Hematopoietic multipotent progenitor cell treated with erythropoietin and hydrocortisone succinate and interleukin-3 and kit ligand, for 15 days (in vitro differentiated cells): Measurements from ENCODE around the gene ASPSCR1.

Source experiments
- DNase-seq: peaks from one replicate; pipeline ENCODE4 v3.0.0-alpha.2; 2015; ENCODE audit warnings: low spot score

The ASPSCR1 gene

DNA sequence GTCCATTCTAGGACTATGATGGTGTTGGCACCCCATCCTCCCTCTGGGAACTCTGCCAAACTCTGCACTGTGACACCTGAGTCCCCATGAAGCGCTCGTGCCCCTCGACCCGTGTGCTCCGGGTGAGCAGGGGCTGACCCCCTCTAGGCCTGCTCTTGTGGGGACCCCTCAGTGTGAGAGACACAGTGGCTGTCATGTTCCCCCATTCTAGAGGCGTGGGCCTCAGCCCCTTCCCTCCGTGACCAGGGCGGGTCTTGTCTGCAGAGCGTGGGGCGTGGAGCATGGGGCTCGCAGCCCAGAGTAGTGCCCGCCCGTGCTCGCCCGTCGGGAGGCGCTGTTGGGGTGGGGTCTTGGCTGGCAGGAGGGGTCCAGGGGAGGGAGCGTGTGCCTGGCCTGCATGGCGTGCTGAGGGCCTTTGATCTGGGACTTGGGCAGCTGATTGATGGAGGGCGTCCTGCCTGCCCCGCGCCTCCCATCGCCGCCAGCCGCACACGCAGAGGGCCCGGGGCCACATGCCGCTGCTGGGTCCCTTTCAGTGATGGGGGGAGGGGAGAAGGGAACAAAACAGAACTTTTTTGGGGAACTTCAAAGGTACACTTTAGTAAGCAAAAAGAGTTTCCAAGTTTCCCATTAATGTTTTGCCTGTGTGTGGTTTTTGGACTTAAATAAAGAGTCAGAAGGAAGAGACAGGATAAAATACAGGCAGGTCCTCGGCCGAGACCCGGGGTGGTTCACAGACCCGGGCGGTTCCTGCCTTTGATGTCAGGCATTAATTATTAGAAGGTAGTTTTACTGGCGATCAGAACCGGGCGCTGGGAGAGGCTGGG, 22.8 kb downstream of the ASPSCR1 start:
- DNase-seq = no peak

DNA sequence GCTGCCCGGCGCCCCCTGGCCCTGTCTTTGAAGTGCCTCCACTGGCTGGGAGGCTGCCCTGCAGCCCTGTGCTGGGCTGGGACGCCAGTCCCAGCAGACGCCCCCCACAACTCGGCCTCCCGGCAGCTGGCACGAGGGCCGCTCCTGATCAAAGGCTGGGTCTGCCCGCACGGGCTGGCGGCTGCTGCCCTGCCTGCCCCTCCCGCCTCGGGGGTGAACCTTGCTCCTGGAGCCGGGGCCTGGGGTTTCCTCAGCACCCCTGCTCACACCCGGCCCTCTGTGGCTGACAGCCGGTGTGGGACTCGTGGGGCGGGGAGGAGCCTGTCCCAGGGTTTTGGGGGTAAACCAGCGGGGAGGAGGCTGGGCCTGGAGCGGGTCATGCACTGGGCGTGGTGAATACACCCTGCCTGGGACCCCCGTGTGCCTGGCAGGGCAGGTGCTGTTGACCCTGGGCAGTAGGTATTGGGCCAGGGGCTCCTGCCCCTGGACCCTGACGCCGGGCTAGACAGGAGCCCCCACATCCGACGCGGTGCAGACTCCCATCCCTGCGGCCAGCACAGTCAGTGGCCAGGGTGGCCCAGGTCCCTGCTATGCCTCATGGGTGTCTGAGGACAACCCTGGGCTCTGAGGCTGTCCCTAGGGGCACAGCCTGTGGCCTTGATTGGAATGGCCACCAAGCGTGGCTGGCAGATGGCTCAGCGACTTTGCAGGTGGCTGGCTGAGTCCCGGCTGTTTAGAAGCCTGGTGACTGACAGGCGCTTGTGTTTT, 23.6 kb downstream of the ASPSCR1 start:
- DNase-seq = no peak

DNA sequence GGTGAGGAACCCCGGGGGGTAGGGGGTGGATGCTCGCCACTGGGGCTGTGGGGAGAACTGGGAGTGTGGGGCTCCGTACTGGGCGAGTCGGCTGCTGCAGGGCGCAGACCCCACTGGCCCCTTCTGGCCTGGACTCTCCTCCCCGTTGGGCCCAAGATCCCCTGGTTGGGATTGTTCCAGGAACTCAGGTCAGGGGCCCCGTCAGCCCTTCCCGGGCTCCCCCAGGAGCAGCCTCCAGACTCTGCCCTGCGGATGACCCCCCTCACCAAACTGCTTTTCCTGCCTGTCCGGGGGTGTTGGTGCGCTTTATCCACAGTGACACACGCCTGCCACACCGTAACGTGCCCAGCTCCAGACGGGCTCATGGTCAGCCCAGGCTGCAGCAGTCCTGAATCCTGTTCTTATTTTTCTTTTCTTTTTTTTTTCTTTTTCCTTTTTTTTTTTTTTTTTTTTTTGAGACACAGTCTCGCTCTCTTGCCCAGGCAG, 24.2 kb downstream of the ASPSCR1 start:
- DNase-seq = no peak

DNA sequence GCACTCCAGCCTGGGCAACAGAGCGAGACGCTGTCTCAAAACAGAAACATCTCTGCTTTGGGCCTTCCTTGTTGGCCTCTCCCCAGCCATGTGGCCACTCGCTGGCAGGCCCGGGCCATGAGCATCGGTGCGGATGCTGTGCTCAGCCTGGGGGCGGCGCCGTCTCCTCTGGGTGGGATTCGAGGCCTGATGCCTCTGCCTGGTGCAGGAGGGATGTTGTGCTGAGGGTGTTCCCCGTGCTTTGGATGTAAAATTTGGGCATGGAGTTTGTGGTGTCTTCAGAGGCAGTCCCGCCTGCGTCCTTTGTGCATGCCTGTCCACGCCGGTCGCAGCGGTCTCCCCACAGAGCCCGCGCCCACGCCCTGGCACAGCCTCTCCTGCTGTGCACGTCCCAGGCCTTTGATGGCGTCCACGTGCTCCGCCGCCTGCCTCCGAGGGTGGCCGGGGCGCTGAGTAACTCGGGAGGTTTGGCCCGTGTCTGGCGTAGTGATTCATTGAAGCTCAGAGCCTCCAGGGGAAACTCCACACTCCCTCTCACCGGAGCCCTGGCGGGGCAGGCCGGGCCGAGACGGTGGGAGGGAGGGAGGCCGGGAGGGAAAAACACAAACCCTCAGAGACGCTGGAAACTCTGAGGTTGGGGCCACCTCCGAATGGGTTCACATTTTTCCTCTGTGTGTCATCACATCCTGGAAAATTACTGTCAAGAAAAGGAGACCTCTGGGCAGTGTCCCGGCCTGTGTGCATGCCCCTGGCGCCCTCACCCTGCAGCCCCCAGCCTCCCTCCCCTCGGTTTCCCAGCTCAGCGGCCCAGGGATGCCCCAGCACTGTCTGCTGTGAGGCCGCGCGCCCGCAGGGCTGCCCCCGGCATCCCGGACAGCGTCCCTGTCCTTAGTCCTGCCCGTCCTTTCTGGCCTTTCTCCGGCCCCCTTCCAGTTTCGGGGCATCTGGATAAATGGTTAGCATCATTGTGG, 26.3 kb downstream of the ASPSCR1 start:
- no peak for DNase-seq

DNA sequence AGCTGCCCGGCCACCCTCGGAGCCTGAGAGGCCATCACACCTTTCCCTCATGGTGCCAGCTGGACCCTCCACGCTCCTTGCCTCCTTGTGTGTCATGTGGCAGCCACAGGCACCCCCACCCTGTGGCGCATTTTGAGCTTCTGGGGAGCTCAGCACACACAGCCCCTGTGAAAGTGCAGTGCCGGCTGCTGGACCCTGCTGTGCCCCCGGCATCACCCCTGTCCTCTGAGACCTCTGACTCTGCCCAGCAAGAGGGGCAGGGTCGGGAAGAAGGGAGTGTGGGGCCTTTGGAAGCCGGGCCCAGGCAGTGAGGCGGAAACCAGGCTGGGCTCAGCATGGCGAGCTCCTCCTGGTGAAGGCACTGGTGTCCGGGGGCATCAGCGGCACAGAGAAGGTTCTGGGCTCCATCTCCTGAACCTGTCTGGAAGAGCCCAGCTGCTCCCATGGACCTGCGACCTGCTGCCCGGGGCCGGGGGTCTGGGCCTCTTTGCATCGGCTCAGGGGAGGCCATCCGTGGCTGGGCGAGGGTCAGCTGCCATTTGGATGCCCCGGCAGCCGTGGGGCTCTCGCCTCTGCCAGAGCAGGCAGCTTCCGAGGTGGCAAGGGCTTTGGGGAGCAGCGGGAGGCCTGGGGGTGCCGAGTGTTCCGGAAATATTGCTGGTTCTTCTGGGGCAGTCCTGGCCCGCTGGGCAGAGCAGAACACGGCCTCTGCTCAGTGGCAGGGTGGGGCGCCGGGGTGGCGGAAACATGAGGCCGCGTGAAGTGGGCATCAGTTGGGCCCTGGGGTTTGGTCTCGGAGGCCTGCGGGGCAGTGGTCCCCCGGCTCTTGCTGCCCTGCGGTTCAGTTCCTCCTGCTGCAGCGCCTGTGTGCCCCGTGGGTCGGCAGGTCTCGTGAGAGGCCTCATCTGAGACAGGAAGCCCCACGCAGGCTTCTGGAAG, 27.4 kb downstream of the ASPSCR1 start:
- DNase-seq = no peak

DNA sequence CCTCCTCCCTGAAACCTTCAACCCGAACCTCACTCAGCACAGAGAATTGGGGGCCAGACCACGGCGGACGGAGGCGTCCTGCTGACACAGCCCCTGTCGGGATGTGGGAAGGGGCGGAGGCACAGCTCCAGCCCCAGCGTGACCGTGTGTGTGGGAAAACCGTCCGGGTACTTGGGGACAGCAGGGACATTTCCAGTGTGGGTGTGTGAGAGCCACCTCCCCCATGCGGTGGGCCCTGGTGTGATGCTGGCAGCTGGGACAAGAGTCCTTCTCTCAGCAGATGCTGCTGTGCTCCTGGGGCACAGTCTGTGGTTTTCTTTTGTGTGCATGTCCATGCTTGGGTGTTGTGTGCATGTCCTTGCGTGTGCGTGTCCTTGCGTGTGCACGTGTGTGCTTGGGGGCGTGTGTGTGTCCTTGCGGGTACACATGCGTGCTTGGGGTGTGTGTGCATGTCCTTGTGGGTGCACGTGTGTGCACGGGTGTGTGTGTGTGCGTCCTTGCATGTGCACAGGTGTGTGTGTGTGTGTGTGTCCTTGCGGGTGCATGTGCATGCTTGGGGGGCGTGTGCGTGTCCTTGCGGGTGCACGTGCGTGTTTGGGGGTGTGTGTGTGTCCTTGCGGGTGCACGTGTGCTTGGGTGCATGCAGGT, 28.4 kb downstream of the ASPSCR1 start:
- no peak for DNase-seq

DNA sequence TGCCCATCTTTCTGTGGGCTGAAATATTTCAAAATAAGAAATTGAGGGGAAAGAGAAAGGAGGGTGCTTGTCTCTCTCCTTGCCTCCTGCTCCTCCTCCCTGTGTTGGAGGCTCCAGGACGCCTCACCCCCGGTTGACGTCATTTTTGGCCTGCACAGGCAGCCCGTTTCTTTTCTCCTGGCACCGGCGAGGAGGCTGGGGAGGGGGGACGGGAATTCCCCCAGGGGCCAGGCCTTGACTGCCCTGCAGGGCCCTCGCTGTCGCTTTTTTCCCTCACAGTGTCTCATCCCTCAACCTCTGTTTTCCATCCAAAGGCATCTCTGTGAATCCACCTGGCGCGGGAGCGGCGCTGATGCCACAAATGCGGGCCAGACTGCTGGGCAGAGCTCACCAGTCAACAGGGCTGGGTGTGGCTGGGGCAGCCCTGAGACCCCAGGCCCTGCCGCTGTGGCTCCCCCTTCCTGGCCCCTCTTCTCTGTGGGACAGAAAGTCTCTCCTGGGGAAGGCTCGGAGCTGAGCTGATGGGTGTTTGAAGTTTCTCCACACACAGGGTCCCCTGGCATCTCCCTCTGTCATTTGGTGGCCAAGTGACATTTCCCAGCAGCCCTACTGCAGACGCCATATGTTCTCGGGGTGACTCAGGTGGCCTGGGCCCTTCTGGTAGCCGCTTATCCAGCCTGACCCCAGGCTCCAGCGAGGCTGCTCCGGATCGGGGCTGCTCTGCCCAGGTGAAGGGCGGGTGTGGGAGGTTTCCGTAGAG, 29.2 kb downstream of the ASPSCR1 start:
- DNase-seq = no peak

DNA sequence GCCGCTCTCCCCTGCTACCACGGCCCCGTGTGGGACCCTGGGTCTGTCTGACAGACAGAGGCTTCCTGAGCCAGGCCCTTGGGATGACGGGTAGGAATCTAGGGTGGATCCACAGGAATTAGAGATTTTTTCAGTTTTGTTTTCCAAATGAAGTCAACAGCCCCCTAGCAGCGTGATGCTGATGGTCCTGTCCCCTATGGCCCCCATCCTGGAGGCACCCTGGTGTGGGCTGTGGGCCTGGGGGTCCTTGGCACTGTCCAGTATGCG, 29.7 kb downstream of the ASPSCR1 start:
- DNase-seq = no peak

DNA sequence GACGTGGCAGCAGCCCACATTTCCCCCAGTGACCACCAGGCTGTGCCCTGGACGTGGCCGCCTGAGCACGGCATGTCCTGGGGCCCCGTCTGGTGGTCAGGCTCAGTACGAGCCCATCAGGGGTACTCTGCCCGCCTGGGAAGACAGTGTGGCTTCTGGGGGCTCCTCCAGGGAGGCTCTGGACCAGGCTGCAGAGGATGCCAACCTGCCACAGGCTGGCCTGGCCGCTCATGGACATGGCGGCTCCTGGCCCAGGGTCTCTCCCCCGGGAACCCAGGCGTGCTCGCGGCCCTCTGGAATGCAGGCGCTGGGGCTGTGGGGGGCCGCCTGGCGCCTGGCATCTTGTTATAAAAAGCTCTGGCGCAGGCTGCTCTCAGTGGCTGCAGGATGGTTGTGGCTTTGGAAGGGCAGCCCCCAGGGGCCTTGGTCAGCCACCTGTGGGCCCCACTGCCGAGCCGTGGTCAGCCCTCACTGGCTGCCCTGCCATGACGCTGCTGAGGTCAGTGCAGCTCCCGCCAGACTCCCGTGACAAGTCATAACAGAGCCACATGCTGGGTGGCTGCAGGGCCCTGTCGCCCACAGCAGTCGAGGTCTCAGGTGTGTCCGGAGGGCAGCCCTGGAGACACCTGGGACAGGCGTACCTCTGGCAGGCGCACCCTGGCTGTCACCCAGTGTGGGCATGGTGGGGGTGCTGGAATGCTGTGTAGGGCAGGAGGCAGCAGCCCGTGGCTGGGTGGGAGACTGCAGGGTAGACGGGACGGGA, 30.2 kb downstream of the ASPSCR1 start:
- no peak for DNase-seq

DNA sequence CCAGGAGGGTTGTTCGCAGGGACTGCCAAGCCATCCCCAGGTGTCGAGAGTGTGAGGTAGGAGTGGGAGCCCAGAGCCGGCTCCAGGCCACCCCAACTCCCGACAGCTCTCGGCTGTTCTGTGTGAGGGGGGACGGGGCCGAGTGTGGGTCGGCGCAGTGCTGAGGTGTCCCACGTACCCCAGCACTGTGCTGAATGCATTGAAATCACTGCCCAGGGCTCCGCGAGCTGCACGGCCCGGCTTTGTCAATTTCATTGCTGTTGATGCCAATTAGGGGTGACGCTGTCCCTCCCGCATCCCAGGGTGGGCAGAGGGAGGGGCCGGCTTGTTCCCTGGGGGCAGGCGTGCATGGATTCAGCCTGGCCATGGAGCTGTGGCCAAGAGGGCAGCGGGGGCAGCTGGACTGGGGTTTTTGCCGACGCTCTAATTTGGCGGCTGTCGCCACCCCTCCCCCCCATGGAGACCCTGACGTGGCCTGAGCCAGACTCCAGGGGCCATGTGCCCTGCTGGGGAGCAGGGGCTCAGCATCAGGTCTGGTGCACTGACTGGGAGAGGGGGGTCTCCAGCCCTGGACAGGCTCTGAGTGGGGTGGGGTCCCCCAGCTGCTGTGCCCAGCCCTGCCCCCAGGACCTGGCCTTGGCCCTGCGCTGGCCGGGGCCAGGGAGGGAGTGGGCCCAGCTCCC, 31.0 kb downstream of the ASPSCR1 start:
- no peak for DNase-seq

DNA sequence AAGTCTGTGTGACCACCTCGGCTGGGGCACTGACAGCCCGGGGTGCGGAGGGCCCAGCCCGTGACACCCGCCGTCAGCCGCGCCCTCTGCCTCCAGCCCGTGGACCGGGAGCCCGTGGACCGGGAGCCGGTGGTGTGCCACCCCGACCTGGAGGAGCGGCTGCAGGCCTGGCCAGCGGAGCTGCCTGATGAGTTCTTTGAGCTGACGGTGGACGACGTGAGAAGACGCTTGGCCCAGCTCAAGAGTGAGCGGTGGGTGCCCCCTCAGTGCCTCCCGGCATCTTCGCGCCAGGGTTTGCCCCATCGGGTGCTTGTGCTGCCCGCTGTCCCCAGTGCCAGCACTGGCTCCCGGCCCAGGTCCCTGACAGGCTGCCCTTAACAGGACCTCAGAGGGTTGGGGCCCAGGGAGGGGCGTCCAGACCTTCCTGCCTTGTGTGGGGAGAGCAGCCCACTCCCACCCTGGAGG, 31.5 kb downstream of the ASPSCR1 start:
- DNase-seq = no peak

DNA sequence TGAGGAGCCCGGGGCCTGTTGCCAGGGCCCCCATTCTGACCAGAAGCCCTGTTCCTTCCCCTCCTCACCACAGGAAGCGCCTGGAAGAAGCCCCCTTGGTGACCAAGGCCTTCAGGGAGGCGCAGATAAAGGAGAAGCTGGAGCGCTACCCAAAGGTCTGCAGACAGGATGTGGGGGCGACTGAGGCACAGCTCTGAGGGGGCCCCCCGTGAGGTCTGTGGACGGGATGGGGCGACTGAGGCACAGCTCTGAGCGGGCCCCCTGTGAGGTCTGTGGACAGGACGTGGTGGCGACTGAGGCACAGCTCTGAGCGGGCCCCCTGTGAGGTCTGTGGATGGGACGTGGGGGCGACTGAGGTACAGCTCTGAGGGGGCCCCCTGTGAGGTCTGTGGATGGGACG, 32.0 kb downstream of the ASPSCR1 start:
- DNase-seq = no peak

DNA sequence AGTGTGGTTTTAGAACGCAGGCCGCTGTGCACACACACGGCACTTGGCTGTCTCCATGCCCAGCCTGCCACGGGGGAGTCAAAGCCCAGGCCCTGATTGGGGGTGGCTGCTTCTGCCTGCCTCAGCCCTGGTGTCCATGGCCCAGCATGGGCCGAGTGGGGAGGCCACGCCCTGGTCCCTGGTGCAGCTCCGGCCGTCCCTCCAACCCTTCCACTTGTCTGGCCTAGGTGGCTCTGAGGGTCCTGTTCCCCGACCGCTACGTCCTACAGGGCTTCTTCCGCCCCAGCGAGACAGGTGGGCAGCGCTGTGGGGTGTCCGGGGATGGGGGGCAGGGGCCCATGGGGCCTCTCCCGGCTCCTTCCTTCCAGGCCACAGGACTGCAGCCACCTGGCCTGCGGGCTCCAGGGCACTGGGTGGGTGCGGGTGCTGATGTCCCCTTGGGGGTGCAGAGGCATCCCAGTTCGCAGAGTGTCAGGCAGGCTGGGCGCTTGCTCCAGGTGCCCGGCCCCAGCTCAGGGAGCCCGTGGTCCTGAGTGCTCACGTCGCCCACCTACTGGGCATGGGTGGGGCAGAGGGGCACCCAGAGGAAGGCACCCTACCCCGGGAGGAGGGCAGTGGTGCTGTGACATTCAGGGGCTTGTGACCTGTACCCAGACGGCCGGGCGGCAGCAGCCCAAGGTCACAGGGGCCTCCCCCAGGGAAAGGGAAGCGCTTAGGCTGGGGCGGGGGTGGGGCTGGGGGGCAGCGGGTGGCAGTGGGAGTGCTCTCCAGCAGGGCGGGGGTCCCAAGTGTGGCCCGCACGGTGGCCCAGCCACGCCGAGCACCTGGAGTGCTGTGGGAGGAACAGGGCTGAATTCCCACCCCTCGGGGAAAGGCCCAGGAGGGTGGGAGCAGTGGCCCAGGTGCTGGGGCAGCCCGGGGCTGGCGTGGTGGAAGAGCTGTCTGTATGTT, 33.4 kb downstream of the ASPSCR1 start:
- DNase-seq = no peak

DNA sequence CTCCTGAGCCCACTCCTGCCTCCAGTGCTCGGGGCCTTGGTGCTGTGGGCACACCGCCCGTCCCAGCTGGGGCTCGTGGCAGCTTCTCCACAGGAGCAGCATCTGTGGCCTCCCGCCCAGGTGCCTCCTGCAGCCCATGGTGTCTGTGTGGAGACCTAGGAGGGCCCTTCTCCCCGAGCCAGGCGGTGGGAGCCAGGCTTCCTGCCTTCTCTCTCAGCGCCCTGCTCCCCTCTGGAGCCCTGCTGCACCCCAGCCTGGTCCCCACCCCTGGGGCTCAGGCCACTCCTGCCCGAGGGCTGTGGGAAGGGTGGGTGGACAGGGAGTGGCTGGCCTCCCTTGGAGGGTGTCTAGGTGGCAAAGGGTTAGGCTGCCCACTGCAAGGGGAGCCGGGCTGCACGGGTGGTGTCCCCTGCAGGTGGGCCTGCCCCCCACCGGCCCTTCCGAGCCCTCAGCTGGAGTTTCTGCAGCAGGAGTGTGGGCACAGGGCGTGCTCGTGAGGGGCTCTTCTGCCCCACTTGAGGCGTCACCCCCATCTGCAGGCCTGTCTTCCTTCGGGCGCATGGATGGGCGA, 34.3 kb downstream of the ASPSCR1 start:
- DNase-seq = no peak

DNA sequence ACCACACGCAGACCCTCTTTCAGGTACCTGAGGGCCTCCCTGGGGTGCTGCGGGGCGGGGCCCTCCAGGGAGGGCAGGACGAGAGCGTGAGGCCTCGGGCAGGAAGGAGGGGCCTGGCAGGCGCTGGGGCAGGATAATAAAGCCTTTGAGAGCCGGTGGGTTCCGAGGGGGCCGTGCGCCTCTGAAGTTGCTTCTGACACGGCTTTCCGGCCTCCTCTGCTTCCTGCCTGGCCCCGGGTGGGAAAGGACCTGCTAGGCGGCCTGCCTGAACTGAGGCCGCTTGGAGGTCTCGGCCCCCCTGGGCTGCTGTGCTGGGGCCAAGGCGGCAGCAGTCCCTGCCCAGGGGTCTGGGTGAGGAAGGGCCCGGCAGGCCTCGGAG, 34.8 kb downstream of the ASPSCR1 start:
- DNase-seq = no peak

DNA sequence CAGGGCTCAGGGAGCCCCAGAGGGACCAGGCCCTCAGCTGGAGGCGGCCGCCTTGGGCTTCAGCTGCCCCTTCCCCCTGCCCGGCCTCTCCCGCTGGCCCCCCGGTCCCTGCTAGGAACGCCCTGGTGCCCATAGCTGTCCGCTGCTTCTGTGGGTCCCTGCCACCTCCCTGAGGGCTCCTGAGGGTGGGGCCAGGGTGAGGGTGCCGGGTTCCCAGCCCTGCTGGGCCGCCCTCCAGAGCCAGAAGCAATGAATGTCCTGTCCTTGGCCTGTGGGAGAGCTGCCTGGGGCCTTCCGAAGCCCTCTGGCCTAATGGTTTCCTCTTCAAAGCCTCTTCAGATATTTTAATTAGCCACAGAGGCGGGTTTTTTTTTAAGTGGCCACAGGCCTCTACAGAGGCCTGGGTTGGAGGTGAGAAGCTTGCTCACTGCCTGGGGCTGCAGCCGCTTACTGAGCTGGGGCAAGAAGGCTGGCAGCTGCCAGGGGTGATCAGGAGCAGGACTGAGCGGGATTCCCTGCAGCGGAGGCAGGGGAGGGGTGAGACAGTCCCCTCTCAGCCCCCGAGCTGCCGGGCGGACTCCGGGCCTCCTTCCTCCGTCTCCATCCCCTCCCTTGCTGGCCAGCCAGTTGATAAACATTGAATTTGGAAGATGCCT, 35.3 kb downstream of the ASPSCR1 start:
- DNase-seq = no peak

DNA sequence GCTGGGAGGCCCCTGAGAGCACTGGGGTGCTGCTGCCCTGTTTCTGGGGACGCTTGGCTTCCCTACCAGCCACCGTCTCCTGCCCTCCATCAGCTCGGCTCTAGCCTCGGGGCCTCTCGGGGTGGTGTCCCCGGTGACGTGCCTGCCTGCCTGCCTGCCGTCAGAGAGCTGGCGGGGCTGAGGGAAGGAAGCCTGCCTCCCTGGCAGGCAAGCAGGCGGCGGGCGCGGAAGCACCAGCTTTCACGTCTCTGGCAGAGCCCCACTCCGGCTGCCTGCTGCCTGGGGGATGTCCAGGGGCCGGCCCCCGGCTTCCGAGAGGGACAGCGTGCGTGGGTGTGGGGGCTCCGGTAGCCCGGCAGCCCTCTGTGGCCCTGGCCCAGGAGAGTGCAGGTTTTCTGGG, 35.9 kb downstream of the ASPSCR1 start:
- DNase-seq = no peak
